Stimulated activated CD4-positive, alpha-beta T cell treated with anti-CD3 and anti-CD28 coated beads, TNF-alpha, amount 100 ng/mL, for 24 hours (primary cell): ENCODE data around the gene SPDYE6.
"Not testable (repeated sequence)": the region's sequence is repeated elsewhere in the genome, so short reads cannot be mapped to it uniquely, and the experiment has no call there.

Experiments used
- DNase-seq, 3 experiments: peaks; one replicate each; pipeline ENCODE4 v3.0.0-alpha.2; 2020; ENCODE audit warnings: low read depth in 3 of 3

SPDYE6 gene

DNA sequence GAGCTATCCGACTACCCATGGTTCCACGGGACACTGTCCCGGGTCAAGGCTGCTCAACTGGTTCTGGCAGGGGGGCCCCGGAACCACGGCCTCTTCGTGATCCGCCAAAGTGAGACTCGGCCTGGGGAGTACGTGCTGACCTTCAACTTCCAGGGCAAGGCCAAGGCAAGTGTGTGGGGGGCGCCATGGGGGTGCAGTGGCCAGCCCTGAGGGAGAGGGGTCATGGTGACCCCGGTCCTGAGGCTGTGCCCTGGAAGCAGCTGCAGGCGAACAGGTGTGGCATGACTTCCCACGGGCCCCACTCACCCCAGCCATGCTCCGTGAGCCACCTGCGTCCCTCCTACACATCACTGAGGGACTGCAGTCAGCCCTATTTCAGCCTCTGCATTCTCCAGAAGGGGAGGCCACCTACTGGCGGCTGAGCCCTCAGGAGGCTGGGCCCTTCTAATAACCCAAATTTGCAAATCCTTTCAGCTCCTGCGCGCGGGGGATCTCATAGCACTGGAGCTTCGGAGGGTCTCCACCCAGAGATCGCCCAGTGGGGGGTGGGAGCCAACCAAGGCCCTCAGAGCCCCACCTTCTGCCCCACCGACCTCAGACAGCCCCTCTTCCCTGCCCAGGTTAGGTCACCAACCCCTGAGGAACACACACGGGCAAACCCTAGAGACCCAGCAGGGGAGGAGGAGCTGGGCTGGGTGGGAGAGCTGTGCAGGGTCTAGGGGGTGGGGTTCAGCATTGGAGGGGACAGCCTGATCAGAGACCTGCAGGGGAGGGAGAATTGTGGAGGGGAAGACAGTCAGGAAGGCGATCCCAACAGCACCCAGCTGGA, 38.8 kb downstream of the SPDYE6 start:
- DNase-seq: no peak

GRCh38 chr7:102313997-102314780, 42.1 kb downstream of the SPDYE6 start:
- DNase-seq: no peak

DNA sequence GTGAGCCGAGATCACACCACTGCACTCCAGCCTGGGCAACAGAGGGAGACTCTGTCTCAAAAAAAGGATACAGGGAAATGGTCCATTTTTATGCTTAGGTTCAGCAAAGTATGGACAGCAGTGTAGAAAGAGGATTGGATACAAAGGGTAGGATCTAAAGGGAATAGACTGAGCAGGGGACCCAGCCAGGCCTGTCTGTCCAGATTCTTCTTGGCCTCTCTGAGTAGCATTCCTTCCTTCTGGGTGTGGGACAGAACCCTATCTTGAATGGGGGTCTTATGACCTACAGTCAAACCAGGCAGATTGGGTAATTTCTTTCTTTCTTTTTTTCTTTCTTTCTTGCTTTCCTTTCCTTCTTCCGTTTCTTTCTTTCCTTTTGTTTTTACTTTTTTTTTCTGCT, 43.9 kb downstream of the SPDYE6 start:
- no peak for DNase-seq

DNA sequence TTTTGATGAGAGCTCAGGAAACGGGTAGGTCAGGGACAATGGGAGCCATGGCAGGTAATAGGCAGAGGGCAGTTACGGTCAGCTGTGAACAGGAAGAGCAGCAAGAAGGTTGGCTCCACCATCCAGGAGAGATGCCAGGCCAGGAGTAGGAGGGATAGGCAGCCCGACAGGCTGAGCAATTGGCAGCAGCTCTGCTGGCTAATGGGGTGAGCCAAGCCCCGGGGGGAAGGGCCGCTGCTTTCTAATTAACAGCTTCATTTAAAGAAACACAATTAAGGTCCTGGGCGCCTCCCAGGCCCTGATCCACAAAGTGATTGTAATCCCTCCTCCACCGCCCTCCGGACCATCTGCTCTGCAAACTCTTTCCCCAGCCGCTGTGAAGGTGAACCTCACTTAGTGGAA, 45.8 kb downstream of the SPDYE6 start:
- DNase-seq: no peak

DNA sequence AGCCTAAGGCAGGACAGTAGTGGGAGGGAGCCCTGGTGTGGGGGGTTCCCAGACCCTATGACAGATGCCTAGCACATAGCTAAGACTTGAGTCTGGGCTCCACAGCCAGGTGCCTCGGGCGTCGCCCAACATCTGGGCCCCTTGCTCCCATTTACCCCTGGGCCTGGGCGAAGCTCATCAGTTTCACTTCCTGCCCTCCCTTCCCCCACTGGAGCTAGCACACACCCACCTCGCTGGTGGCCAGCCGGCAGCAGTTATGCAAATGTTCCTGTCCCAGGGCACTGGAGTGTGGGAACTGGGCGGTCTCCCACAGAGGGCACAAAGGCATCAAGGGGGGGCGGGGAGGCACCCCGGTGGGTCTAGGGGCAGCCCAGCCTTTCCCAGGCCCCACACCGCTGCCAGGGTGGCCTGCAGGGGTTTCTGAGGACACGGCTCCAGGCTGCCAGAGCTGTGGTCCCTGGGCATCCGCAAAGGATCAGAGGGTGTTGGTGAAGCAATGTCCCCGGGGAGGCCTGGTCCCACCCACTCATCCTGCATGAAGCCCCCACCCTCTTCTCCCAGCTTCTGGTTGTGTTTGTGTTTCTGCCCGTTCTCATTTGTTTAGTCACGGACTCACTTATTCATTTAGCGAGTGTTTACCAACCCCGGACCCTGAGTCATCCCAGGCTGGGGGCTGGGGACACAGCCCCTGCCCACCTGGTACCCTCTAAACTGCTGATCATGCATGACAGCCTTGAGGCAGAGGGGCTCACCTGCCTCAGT, 49.1 kb downstream of the SPDYE6 start:
- no peak for DNase-seq

DNA sequence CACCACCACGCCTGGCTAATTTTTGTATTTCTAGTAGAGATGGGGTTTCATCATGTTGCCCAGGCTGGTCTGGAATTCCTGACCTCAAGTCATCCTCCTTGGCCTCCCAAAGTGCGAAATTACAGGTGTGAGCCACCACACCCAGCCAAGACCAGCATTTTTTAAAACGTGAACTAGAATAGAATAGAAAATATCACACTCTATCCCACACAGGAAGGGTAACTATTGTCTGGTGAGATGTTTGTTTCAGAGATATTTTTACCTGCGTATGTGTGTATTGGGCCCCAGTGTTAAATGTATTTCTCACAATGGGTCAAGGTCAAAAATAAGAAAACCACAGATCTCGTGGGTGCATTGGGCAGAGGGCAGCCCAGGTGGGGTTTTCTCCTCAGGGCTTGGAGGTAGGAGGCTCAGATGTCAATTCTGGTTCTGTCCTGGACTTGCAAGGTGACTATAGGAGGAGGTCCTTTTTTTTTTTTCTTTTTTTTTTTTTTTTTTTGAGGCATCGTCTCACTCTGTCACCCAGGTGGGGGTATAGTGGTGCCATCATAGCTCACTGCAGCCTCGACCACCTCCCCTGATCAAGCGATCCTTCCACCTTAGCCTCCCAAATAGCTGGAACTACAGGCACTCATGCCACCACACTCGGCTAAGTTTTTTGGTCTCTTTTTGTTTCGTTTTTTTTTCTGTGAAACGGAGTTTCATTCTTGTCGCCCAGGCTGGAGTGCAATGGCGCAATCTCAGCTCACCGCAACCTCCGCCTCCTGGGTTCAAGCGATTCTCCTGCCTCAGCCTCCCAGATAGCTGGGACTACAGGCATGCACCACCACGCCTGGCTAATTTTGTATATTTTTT, 50.6 kb downstream of the SPDYE6 start:
- DNase-seq: no peak

- no peak for DNase-seq
Observed at GRCh38 chr7:102304668-102305067, 51.6 kb downstream of the SPDYE6 start.

- no peak for DNase-seq
Observed at GRCh38 chr7:102303669-102304422, 52.4 kb downstream of the SPDYE6 start.

- DNase-seq: no peak
Observed at GRCh38 chr7:102302025-102302424, 54.2 kb downstream of the SPDYE6 start.

GRCh38 chr7:102301367-102301766, 54.9 kb downstream of the SPDYE6 start:
- not testable (repeated sequence) for DNase-seq

DNA sequence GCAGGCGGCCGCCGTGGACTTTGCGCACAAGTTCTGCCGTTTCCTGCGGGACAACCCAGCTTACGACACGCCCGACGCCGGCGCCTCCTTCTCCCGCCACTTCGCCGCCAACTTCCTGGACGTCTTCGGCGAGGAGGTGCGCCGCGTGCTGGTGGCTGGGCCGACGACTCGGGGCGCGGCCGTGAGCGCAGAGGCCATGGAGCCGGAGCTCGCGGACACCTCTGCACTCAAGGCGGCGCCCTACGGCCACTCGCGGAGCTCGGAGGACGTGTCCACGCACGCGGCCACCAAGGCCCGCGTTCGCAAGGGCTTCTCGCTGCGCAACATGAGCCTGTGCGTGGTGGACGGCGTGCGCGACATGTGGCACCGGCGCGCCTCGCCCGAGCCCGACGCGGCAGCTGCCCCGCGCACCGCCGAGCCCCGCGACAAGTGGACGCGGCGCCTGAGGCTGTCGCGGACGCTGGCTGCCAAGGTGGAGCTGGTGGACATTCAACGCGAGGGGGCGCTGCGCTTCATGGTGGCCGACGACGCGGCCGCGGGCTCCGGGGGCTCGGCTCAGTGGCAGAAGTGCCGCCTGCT, 55.5 kb downstream of the SPDYE6 start:
- no peak for DNase-seq

DNA sequence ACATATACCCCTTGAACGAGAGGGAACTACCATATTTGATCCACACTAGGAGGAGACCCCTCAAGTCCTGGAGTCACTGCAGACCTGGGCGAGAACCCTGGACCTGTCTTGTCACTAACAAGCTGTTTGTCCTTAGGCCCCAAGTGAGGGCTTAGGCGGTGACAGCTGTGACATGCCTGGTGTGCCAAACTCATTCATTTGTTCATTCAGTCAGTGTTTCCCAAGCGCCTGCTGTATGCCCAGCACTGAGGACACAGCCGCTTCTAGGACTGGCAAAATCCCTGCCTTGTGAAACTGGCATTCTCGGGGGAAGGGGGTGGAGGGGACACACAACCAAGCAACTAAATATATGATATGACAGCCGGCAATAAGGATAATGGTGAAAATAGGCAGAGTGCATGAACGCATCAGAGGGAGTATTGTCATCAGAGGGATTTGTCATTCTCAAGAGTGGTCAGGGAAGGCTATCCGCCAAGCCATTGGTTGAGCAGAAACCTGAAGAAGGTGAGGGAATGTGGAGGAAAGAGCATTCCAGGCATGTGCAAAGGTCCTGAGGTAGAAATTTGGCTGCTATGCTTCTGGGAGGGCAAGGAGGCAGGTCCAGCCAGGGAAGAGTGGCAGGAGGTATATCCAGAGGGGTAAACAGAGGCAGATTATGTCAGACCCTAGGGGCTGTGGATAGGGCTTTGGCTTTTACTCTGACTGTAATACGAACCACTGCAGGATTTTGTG, 58.6 kb downstream of the SPDYE6 start:
- DNase-seq: no peak

DNA sequence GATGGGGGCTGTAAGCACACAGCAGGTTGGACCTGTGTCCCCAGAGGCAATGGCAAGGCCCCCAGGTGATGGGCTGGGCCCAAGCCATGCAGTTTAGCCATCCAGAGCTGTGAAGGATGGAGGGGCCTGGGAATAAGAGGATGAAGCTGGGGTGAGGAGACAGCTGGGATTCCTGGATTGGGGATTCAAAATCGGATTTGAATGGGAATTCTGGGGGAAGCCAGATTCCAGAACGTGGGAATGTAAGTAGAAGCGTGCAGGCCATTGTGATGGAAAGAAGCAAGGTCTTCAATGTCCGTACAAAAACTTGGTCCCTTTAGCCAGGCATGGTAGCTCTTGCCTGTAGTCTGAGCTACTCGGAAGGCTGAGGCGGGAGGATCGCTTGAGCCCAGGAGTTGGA, 59.7 kb downstream of the SPDYE6 start:
- no peak for DNase-seq

DNA sequence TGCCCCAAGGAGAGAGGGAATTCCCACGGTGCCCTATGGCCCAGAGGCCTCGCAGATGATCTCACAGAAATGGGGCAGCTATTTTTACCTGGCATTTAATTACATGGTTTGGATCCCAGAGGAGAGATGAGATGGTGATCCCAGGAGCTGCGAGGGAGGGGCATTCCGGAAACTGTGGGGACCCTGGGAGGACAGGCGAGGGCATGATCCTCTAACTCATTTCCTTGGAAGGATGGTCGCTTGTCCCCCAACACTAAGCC, 60.1 kb downstream of the SPDYE6 start:
- no peak for DNase-seq
